Measurements from ENCODE around the gene OOSP2. TPM values are rescaled to one million over a fixed set of nuclear protein-coding genes. Genes with fewer than 3 reads are reported as not detected.

OOSP2 gene
- total RNA-seq, 1 donor from 2014 or later: not detected

DNA sequence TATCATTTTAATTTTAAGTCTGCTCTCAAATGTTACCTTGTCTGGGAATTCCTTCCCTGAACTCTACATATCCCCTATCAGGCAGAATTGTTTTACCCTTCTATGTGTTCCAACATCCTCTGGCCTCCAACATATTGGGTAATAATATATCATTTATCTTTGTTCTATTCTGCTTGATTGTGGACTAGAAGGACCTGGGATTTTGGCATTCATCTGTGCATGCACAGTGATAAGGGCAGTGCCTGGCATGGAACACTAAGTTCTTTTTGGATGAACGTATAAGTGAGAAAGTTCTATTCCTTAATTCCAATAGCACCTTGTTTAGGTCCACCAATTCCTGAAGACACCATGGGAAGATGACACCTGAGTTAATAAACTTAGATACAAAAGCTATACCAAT, 47.0 kb downstream of the OOSP2 start:
- TF ChIP-seq, protein P1, sequence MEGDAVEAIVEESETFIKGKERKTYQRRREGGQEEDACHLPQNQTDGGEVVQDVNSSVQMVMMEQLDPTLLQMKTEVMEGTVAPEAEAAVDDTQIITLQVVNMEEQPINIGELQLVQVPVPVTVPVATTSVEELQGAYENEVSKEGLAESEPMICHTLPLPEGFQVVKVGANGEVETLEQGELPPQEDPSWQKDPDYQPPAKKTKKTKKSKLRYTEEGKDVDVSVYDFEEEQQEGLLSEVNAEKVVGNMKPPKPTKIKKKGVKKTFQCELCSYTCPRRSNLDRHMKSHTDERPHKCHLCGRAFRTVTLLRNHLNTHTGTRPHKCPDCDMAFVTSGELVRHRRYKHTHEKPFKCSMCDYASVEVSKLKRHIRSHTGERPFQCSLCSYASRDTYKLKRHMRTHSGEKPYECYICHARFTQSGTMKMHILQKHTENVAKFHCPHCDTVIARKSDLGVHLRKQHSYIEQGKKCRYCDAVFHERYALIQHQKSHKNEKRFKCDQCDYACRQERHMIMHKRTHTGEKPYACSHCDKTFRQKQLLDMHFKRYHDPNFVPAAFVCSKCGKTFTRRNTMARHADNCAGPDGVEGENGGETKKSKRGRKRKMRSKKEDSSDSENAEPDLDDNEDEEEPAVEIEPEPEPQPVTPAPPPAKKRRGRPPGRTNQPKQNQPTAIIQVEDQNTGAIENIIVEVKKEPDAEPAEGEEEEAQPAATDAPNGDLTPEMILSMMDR (IDR thresholded peaks at IDR 0.05; ENCODE audit: partially characterized antibody, unreplicated experiment): no peak
- no peak overlapping the region for H3K4me3 Mint-ChIP-seq (ENCODE audit: unreplicated experiment)
- H3K36me3 Mint-ChIP-seq (ENCODE audit: unreplicated experiment): no peaks in the 10 kb centered on the region
- no peak for DNase-seq
- H3K27ac Mint-ChIP-seq (ENCODE audit: unreplicated experiment): no peak overlapping the region
- no peaks in the 10 kb centered on the region for H3K4me1 Mint-ChIP-seq (ENCODE audit: low read depth, unreplicated experiment)
- H3K9me3 Mint-ChIP-seq (ENCODE audit: unreplicated experiment): no peaks in the 10 kb centered on the region
- H3K27me3 Mint-ChIP-seq (ENCODE audit: unreplicated experiment): no peaks in the 10 kb centered on the region

DNA sequence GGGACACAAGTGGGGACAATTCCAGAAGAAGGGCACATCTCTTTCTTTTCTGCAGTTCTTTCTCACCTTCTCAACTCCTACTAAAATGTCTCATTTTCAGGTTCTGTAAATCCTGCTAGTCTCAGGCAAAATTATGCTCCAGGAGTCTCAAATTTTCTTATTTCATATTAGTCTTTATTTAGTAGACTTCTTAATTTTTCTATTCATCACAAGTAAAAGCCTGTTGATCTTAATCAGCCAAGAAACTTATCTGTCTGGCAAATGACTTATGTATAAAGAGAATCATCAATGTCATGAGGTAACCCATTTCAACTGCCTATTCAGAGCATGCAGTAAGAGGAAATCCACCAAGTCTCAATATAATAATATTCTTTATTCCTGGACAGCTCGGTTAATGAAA, 48.2 kb downstream of the OOSP2 start, which contains the start of gene MS4A2:
TSS of gene MS4A2 (plus strand) at position 301 of the 400 bp plus-strand sequence. CDS start 102 bp downstream, outside the sequence.
- H3K9me3 Mint-ChIP-seq (ENCODE audit: unreplicated experiment): no peaks in the 10 kb centered on the region

DNA sequence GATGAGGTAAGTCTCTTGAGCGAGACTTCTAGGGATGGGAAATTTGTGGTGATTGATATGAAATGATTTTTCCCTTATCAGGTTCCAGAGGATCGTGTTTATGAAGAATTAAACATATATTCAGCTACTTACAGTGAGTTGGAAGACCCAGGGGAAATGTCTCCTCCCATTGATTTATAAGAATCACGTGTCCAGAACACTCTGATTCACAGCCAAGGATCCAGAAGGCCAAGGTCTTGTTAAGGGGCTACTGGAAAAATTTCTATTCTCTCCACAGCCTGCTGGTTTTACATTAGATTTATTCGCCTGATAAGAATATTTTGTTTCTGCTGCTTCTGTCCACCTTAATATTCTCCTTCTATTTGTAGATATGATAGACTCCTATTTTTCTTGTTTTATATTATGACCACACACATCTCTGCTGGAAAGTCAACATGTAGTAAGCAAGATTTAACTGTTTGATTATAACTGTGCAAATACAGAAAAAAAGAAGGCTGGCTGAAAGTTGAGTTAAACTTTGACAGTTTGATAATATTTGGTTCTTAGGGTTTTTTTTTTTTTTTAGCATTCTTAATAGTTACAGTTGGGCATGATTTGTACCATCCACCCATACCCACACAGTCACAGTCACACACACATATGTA, 55.4 kb downstream of the OOSP2 start:
- Mint-ChIP-seq H3K36me3 (ENCODE audit: unreplicated experiment) (no peaks in the 10 kb centered on the region), H3K27ac (ENCODE audit: unreplicated experiment) (no peak overlapping the region), H3K27me3 (ENCODE audit: unreplicated experiment) (no peaks in the 10 kb centered on the region), H3K4me1 (ENCODE audit: low read depth, unreplicated experiment) (no peaks in the 10 kb centered on the region), H3K4me3 (ENCODE audit: unreplicated experiment) (no peak overlapping the region), H3K9me3 (ENCODE audit: unreplicated experiment) (no peaks in the 10 kb centered on the region)
- TF ChIP-seq, protein P1 (IDR thresholded peaks at IDR 0.05; ENCODE audit: partially characterized antibody, unreplicated experiment): no peak
- no peak for DNase-seq

More for the DNA sequence above, 48.2 kb downstream of the OOSP2 start, which contains the start of gene MS4A2:
- TF ChIP-seq, protein P1 (IDR thresholded peaks at IDR 0.05; ENCODE audit: partially characterized antibody, unreplicated experiment): no peak
- Mint-ChIP-seq H3K4me3 (ENCODE audit: unreplicated experiment) (no peak within 1 kb of the TSS), H3K36me3 (ENCODE audit: unreplicated experiment) (no peaks in the 10 kb centered on the region), H3K27ac (ENCODE audit: unreplicated experiment) (no peak within 1 kb of the TSS), H3K4me1 (ENCODE audit: low read depth, unreplicated experiment) (no peaks in the 10 kb centered on the region), H3K27me3 (ENCODE audit: unreplicated experiment) (no peaks in the 10 kb centered on the region)
- DNase-seq: no peak

DNA sequence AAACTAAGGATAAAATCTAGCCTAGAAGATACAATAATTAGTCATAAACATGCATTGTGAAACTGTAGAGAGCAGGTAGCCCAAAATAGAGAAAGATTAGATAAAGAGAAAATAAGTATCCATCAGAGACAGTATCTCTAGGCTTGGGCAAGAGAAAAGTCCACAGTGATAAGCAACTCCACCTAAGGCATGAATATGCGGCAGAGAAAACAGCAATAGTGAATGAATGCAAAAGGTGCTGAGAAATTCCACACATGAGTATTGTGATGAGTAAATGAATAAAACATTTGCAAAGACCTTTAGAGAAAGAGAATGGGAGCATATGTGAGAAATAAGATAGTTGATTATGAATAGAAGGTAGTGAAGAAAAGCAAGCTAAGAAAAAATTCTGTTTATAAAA, 57.0 kb downstream of the OOSP2 start:
- H3K27ac Mint-ChIP-seq (ENCODE audit: unreplicated experiment): no peak overlapping the region

More for the DNA sequence above, 57.0 kb downstream of the OOSP2 start:
- TF ChIP-seq, protein P1 (IDR thresholded peaks at IDR 0.05; ENCODE audit: partially characterized antibody, unreplicated experiment): no peak
- Mint-ChIP-seq H3K4me1 (ENCODE audit: low read depth, unreplicated experiment) (no peaks in the 10 kb centered on the region), H3K9me3 (ENCODE audit: unreplicated experiment) (peaks cover 2% of the 10 kb centered on the region), H3K36me3 (ENCODE audit: unreplicated experiment) (no peaks in the 10 kb centered on the region), H3K4me3 (ENCODE audit: unreplicated experiment) (no peak overlapping the region), H3K27me3 (ENCODE audit: unreplicated experiment) (no peaks in the 10 kb centered on the region)
- DNase-seq: no peak

Other genes starting within 250 kb of the OOSP2 start
- gene MRPL16, start 229.6 kb upstream of the OOSP2 start, total RNA-seq (ENCODE audit: unreplicated experiment): 36.4 TPM
- gene CBLIF, start 194.9 kb upstream of the OOSP2 start, total RNA-seq (ENCODE audit: unreplicated experiment): not detected
- gene TCN1, start 173.9 kb upstream of the OOSP2 start, total RNA-seq (ENCODE audit: unreplicated experiment): not detected
- not detected for gene OOSP3, start 161.6 kb upstream of the OOSP2 start, total RNA-seq (ENCODE audit: unreplicated experiment)
- gene OOSP1, start 102.0 kb upstream of the OOSP2 start, total RNA-seq (ENCODE audit: unreplicated experiment): 0.54 TPM
- not detected for gene OOSP4A, start 76.4 kb upstream of the OOSP2 start, total RNA-seq (ENCODE audit: unreplicated experiment)
- not detected for gene OOSP4B, start 23.2 kb upstream of the OOSP2 start, total RNA-seq (ENCODE audit: unreplicated experiment)
- gene MS4A3, start 16.3 kb downstream of the OOSP2 start, total RNA-seq (ENCODE audit: unreplicated experiment): not detected
- not detected for gene MS4A2, start 48.3 kb downstream of the OOSP2 start, total RNA-seq (ENCODE audit: unreplicated experiment)
- gene MS4A6A, start 142.7 kb downstream of the OOSP2 start, total RNA-seq (ENCODE audit: unreplicated experiment): not detected
- gene MS4A4E, start 202.7 kb downstream of the OOSP2 start, total RNA-seq (ENCODE audit: unreplicated experiment): not detected
- not detected for gene MS4A4A, start 240.3 kb downstream of the OOSP2 start, total RNA-seq (ENCODE audit: unreplicated experiment)